ENCODE results near the gene RSPH3. TPM values are rescaled to one million over a fixed set of nuclear protein-coding genes. Genes with fewer than 3 reads are reported as not detected.

RSPH3 gene
- total RNA-seq, 4 donors from 2014 or later = 6.4 to 11.0 (median 9.6) TPM

DNA sequence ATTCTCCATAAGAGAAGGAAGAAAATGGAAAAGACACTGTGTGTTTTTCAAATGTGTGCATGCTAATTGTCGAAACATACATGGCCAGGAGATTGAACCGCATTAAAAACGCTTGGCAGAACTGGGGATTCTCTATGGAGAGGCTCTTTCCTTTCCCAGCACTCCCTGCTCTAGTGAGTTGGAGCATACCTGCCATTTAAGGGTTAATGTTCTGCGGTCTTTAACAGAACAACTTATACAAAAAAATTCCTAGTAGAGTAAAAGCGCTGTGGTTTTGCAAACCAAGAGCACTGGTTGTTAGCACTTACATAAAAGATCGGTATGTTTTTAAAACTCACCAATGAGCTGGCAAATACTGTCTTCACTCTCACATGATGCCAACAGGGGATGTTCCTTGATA is 43.2 kb upstream of the RSPH3 start:
- intact Hi-C loops (cut with DNase I; ENCODE audit: low total_unique reads) = no loop called here
- H3K4me3 ChIP-seq (ENCODE audit: low read depth, poor library complexity, severe bottlenecking) = no peak overlapping the region
- no peak for TF ChIP-seq POLR2A (IDR thresholded peaks at IDR 0.05)
- TF ChIP-seq, protein P1, sequence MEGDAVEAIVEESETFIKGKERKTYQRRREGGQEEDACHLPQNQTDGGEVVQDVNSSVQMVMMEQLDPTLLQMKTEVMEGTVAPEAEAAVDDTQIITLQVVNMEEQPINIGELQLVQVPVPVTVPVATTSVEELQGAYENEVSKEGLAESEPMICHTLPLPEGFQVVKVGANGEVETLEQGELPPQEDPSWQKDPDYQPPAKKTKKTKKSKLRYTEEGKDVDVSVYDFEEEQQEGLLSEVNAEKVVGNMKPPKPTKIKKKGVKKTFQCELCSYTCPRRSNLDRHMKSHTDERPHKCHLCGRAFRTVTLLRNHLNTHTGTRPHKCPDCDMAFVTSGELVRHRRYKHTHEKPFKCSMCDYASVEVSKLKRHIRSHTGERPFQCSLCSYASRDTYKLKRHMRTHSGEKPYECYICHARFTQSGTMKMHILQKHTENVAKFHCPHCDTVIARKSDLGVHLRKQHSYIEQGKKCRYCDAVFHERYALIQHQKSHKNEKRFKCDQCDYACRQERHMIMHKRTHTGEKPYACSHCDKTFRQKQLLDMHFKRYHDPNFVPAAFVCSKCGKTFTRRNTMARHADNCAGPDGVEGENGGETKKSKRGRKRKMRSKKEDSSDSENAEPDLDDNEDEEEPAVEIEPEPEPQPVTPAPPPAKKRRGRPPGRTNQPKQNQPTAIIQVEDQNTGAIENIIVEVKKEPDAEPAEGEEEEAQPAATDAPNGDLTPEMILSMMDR (IDR thresholded peaks at IDR 0.05) = no peak
- DNase-seq (ENCODE audit: low spot score in 2 of 2) = no peak
- 63 to 64% methylated on average over 6 of the region's 6 CpGs for WGBS, 2 donors

DNA sequence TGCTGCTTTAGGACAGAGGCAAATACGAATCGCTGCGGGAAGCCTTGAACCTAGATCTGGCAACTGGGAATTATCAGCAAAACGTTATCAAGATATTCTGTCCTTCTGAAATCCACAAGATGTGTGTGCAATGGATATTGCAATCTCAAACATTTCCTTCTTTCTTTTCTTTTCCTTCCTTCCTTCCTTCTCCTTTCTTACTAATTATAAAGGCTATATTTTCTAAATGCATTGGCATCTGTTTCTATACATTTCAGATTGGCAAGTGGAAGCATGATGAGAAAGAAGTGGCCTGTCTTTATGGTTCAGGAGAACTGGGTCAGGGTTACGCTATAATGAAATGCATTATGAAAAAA is 42.8 kb upstream of the RSPH3 start:
- no peak overlapping the region for H3K4me3 ChIP-seq (ENCODE audit: low read depth, poor library complexity, severe bottlenecking)
- intact Hi-C loops (cut with DNase I; ENCODE audit: low total_unique reads) = no loop called here

DNA sequence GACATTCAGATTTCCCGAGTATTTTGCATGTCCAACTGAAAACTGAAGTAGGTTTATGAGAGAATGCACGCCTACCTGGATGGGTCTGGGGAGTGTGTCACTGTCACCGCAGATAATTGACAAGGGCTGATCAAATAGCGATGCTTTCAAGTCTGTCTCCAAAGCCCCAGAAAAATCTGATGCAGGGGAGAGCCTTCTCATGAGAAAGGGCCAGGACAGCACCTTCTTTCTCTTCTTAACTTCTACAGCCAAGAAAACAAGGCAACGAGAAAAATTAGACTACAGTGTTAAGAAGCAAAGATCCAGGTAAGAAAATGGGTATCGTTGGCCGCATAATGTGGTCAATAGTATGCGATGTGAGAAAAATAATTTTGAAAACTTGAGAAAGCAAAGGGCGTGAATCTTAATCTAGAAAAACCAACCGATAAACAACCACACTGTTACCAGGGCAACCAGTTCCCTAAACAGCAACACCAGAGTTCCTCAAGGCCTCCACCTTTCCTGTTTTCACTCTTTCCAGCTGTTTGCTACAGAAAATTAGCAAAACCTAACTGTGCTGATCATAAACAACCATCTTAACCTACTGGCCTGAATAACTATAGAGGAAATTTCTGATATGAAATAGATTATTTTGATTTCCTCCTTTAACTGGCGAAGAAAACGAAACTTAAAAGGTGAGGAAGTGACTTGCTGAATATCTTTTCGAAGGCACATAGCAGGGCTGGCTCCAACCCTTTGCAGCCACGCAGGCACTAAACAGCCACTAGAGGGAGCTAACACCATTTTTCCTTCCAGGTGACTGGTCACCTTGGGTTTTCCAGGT is 42.2 kb upstream of the RSPH3 start:
- intact Hi-C loops (cut with DNase I; ENCODE audit: low total_unique reads) = no loop called here
- no peak for TF ChIP-seq POLR2A (IDR thresholded peaks at IDR 0.05)
- TF ChIP-seq, protein P1 (IDR thresholded peaks at IDR 0.05) = peak in 1 of 3 donors; percentile 63
- no peak overlapping the region for H3K4me3 ChIP-seq (ENCODE audit: low read depth, poor library complexity, severe bottlenecking)
- DNase-seq (ENCODE audit: low spot score in 2 of 2) = peak in 1 of 2 donors; percentile 89
- WGBS, 2 donors = 46 to 51% methylated on average over 14 of the region's 14 CpGs

More for the DNA sequence above, 42.8 kb upstream of the RSPH3 start:
- DNase-seq (ENCODE audit: low spot score in 2 of 2) = no peak
- WGBS, 2 donors = 23 to 27% methylated on average over 5 of the region's 5 CpGs
- TF ChIP-seq, protein P1 (IDR thresholded peaks at IDR 0.05) = no peak
- TF ChIP-seq POLR2A (IDR thresholded peaks at IDR 0.05) = no peak

DNA sequence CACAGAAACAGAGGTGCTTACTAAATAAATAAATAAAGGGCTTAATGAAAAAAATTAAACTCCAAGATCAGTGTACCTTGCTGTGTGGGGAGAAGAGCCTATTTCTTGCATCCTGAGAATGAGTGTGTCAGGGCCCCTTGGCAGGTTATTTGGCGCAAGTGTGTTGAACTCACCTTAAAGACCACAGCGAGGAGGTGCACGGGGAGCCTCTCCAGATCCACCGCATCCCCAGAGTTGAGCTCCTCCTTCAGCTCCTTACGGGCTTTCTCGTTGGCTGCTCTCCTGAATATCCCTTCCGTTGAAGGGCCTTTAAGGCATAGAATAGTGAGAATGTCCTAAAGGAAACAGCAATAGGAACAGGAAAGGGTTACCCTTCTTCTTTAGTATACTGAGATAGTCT is 41.2 kb upstream of the RSPH3 start:
- intact Hi-C loops (cut with DNase I; ENCODE audit: low total_unique reads) = no loop called here
- WGBS, 2 donors = 89 to 93% methylated on average over 7 of the region's 7 CpGs
- TF ChIP-seq POLR2A (IDR thresholded peaks at IDR 0.05) = no peak
- TF ChIP-seq, protein P1 (IDR thresholded peaks at IDR 0.05) = no peak
- H3K4me3 ChIP-seq (ENCODE audit: low read depth, poor library complexity, severe bottlenecking) = no peak overlapping the region
- no peak for DNase-seq (ENCODE audit: low spot score in 2 of 2)

DNA sequence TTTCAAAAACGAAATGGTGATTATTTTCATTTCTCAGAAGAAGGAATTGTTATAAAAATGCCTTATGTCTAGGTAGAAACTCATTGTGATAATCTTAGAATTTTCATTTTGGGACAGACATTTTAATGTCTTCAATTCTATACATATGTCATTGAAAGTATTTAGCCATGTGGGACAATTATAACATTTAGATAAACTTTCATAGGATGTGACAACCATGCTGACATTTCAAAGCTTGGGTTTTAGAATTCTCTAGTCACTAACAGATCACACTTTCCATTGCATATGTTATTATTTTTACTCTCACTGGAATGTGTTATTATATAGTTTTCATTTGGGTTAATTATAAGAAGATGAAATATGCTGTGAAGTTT is 39.9 kb upstream of the RSPH3 start:
- WGBS, 2 donors = 51 to 74% methylated on average over 1 of the region's 1 CpG
- TF ChIP-seq, protein P1 (IDR thresholded peaks at IDR 0.05) = no peak
- TF ChIP-seq POLR2A (IDR thresholded peaks at IDR 0.05) = no peak
- intact Hi-C loops (cut with DNase I; ENCODE audit: low total_unique reads) = no loop called here
- no peak for DNase-seq (ENCODE audit: low spot score in 2 of 2)
- H3K4me3 ChIP-seq (ENCODE audit: low read depth, poor library complexity, severe bottlenecking) = no peak overlapping the region

Data from lower leg skin (tissue), 4 donors.